DND-41 (cell line): ENCODE measurements around the gene RXFP4.
"Not testable (repeated sequence)": the region's sequence is repeated elsewhere in the genome, so short reads cannot be mapped to it uniquely, and the experiment has no call there.

ENCODE experiments used
- ATAC-seq: fragments of 200-7000 bp; cut with Tn5 transposase; 3 replicates; pipeline ENCODE4 v1.9.1; 2021; ENCODE audit warnings: low read depth; ENCODE audit not compliant: insufficient read depth
- DNase-seq: peaks from one replicate; pipeline ENCODE4 v3.0.0-alpha.2; 2020
- H2AFZ ChIP-seq: 2 replicates; pipeline ENCODE4 v1.6.0; 2012; ENCODE audit warnings: low read depth, low read length
- H3K27ac ChIP-seq: 2 replicates; pipeline ENCODE4 v1.5.1; 2012; ENCODE audit warnings: low read length, inconsistent platforms
- H3K27me3 ChIP-seq: fragments of 200-600 bp; sonication (generic); 2 replicates; pipeline ENCODE4 v1.6.0; 2012; ENCODE audit warnings: low read length, mild to moderate bottlenecking, inconsistent platforms; ENCODE audit not compliant: insufficient read depth, poor library complexity
- H3K36me3 ChIP-seq: 2 replicates; pipeline ENCODE4 v1.5.1; 2012; ENCODE audit warnings: low read length, inconsistent platforms; ENCODE audit not compliant: insufficient read depth
- H3K4me1 ChIP-seq: 2 replicates; pipeline ENCODE4 v1.5.1; 2012; ENCODE audit warnings: mild to moderate bottlenecking, low read length; ENCODE audit not compliant: insufficient read depth
- H3K4me2 ChIP-seq: 2 replicates; pipeline ENCODE4 v1.6.0; 2012; ENCODE audit warnings: mild to moderate bottlenecking, moderate library complexity, low read length, inconsistent platforms; ENCODE audit not compliant: insufficient read depth
- H3K4me3 ChIP-seq, 2 experiments: fragments of 200-600 bp in 1 of 2; shearing (Covaris generic) in 1 of 2; 2 replicates each; pipeline ENCODE4 v1.5.1; 2012 to 2016; ENCODE audit warnings: inconsistent platforms in 2 of 2, low read length in 2 of 2, mild to moderate bottlenecking in 2 of 2, low read depth in 1 of 2, moderate library complexity in 1 of 2
- H3K79me2 ChIP-seq: 2 replicates; pipeline ENCODE4 v1.6.0; 2012; ENCODE audit warnings: low read length, inconsistent platforms; ENCODE audit not compliant: insufficient read depth
- H3K9ac ChIP-seq: 2 replicates; pipeline ENCODE4 v1.6.0; 2012; ENCODE audit warnings: low read depth, mild to moderate bottlenecking, inconsistent platforms, low read length, moderate library complexity
- H3K9me3 ChIP-seq: 2 replicates; pipeline ENCODE4 v1.5.1; 2012; ENCODE audit warnings: low read length, moderate library complexity, mild to moderate bottlenecking, inconsistent platforms; ENCODE audit not compliant: insufficient read depth, severe bottlenecking
- H4K20me1 ChIP-seq: 2 replicates; pipeline ENCODE4 v1.6.0; 2012; ENCODE audit warnings: low read length; ENCODE audit not compliant: insufficient read depth
- CTCF ChIP-seq: IDR thresholded peaks from 2 replicates; pipeline ENCODE4 v1.5.1; 2012; ENCODE audit warnings: borderline replicate concordance, low read length, moderate library complexity, mild to moderate bottlenecking; ENCODE audit not compliant: poor library complexity, severe bottlenecking; ENCODE audit errors: extremely low read depth
- EZH2 ChIP-seq: IDR thresholded peaks from 3 replicates; pipeline ENCODE4 v1.6.1; 2012; ENCODE audit warnings: borderline replicate concordance, low read depth, mild to moderate bottlenecking, moderate library complexity, low read length, inconsistent platforms; ENCODE audit not compliant: severe bottlenecking

Gene RXFP4

GRCh38 chr1:155940993-155941844, at the start of gene RXFP4:
Gene RXFP4, plus strand, starts transcription at chr1:155941638. Its CDS starts 72 bp downstream, at chr1:155941710.
- TF ChIP-seq EZH2 = no peak
- H3K9ac ChIP-seq = peak within 1 kb of the TSS; percentile 11; the same call in 1 of the 2 replicates
- H3K4me1 ChIP-seq = peaks cover 23% of the 10 kb centered on the region
- H3K4me3 ChIP-seq = no peak within 1 kb of the TSS
- ATAC-seq (peak; percentile 25), DNase-seq (peak; percentile 18)
- H3K36me3 ChIP-seq = peaks cover 4% of the 10 kb centered on the region; the same call in 1 of the 2 replicates
- H2AFZ ChIP-seq = peak within 1 kb of the TSS; percentile 38; the same call in 1 of the 2 replicates
- H3K27ac ChIP-seq = peak within 1 kb of the TSS; percentile 37
- H3K9me3 ChIP-seq = no peaks in the 10 kb centered on the region
- H3K4me2 ChIP-seq = no peak within 1 kb of the TSS
- no peaks in the 10 kb centered on the region for H3K79me2 ChIP-seq
- H3K27me3 ChIP-seq = no peaks in the 10 kb centered on the region
- no peaks in the 10 kb centered on the region; the same call in 1 of the 2 replicates for H4K20me1 ChIP-seq

GRCh38 chr1:155892796-155893195, 48.6 kb upstream of the RXFP4 start:
- ATAC-seq = no peak
- Histone ChIP-seq H4K20me1 (no peaks in the 10 kb centered on the region), H3K36me3 (0 out of 2 replicates have a peak, but pooled peaks cover 5% of the 10 kb centered on the region), H2AFZ (no peak overlapping the region), H3K4me1 (0 out of 2 replicates have a peak, but pooled peaks cover 4% of the 10 kb centered on the region), H3K4me2 (no peak overlapping the region), H3K4me3 (no peak overlapping the region), H3K27me3 (no peaks in the 10 kb centered on the region), H3K9ac (no peak overlapping the region), H3K27ac (no peak overlapping the region), H3K79me2 (no peaks in the 10 kb centered on the region), H3K9me3 (no peaks in the 10 kb centered on the region)
- no peak for DNase-seq
- no peak for TF ChIP-seq EZH2
- no peak for TF ChIP-seq CTCF

DNA sequence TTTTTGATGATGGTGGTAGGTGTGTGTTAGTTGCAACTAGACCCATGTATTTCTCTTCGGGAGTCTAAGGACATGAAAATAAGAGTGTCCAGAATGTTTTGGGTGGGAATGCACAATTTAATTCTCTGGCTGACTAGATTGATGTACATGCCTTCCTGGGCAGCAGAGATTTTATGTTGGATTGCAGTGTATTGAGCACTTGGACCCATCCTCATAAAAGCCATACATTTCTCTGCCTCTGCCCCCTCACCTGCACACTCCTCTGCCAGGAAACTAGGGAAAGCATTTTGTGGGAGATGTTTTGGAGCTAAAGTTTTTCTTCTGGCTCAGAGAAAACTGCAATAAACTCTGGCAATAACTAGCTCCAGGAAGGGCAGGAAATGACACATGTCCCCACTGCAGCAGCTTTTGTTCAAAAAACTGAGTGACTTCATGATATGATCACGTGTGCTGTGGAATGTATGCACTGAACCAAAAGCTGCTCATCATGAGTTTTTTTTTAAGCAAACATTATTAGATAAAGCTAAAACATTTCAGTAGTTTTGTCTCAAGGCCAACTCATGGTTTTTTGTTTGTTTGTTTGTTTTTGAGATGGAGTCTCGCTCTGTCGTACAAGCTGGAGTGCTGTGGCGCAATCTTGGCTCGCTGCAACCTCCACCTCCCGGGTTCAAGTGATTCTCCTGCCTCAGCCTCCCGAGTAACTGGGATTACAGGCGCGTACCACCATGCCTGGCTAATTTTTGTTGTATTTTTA, 47.9 kb upstream of the RXFP4 start:
- Histone ChIP-seq H3K27me3 (no peaks in the 10 kb centered on the region), H3K4me3 (no peak overlapping the region), H3K9me3 (no peaks in the 10 kb centered on the region), H3K36me3 (peaks cover 7% of the 10 kb centered on the region; the same call in 1 of the 2 replicates), H3K4me2 (no peak overlapping the region), H2AFZ (no peak overlapping the region), H3K4me1 (0 out of 2 replicates have a peak, but pooled peaks cover 4% of the 10 kb centered on the region), H4K20me1 (no peaks in the 10 kb centered on the region), H3K27ac (no peak overlapping the region), H3K9ac (no peak overlapping the region), H3K79me2 (no peaks in the 10 kb centered on the region)
- no peak for TF ChIP-seq CTCF
- no peak for TF ChIP-seq EZH2
- peak; percentile 61 for ATAC-seq
- no peak for DNase-seq

- H3K27ac ChIP-seq = not testable (repeated sequence)
Measured at GRCh38 chr1:155895617-155896016, 45.8 kb upstream of the RXFP4 start.

DNA sequence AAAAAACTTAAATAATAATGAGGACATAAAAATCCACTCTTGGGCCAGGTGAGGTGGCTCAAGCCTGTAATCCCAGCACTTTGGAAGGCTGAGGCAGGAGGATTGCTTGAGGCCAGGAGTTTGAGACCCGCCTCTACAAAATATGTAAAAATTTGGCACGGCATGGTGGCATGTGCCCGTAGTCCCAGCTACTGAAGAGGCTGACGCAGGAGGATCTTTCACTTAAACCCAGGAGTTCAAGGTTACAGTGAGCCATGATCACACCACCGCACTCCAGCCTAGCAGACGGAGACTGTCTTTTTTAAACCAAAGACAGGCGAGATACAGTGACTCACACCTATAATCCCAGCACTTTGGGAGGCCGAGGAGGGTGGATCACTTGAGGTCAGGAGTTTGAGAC, 45.0 kb upstream of the RXFP4 start:
- not testable (repeated sequence) for H3K4me1 ChIP-seq, H3K4me2 ChIP-seq, H2AFZ ChIP-seq, H3K9me3 ChIP-seq, H3K4me3 ChIP-seq, H3K27ac ChIP-seq, H3K27me3 ChIP-seq, ATAC-seq, H4K20me1 ChIP-seq, H3K9ac ChIP-seq, DNase-seq, H3K79me2 ChIP-seq
- H3K36me3 ChIP-seq = peaks cover 36% of the 10 kb centered on the region

More at GRCh38 chr1:155895617-155896016, 45.8 kb upstream of the RXFP4 start:
- H3K4me3 ChIP-seq, H3K9me3 ChIP-seq, H3K79me2 ChIP-seq, DNase-seq, H4K20me1 ChIP-seq, H3K4me1 ChIP-seq, H3K27me3 ChIP-seq, H3K9ac ChIP-seq, ATAC-seq, H2AFZ ChIP-seq, H3K4me2 ChIP-seq: not testable (repeated sequence)
- peaks cover 27% of the 10 kb centered on the region for H3K36me3 ChIP-seq
